ENCODE measurements around the gene TMOD2. TPM values are rescaled to one million over a fixed set of nuclear protein-coding genes. Genes with fewer than 3 reads are reported as not detected.
"Not testable (repeated sequence)": the region's sequence is repeated elsewhere in the genome, so short reads cannot be mapped to it uniquely, and the experiment has no call there.

The TMOD2 gene
- total RNA-seq, 8 experiments from 2014 or later, result 0.66 to 70.4 (median 28.9) TPM

- WGBS, 10 experiments, result 40 to 83% methylated on average over 2 to 3 of the region's 11 CpGs; no CpG with 5 or more reads in 8 of the 10 experiments
- ATAC-seq (replicated peaks in 6 of 8); in situ Hi-C loops (cut with MboI; ENCODE audit: low pct_unique_long_range_greater_than_20kb in 2 of 9, low sequenced_read_pairs in 9 of 9, unreplicated experiment in 9 of 9); H3K4me3 ChIP-seq; H3K27ac ChIP-seq; H3K4me1 ChIP-seq (replicated peaks in 1 of 2): not testable (repeated sequence)
Observed at GRCh38 chr15:51787130-51787529, 35.7 kb downstream of the TMOD2 start.

- H3K4me1 ChIP-seq (replicated peaks in 1 of 2); in situ Hi-C loops (cut with MboI; ENCODE audit: low pct_unique_long_range_greater_than_20kb in 2 of 9, low sequenced_read_pairs in 9 of 9, unreplicated experiment in 9 of 9); H3K27ac ChIP-seq; ATAC-seq (replicated peaks in 6 of 8); H3K4me3 ChIP-seq: not testable (repeated sequence)
- 82 to 100% (median 99%) methylated on average over 1 to 3 of the region's 4 CpGs; no CpG with 5 or more reads in 4 of the 10 experiments for WGBS, 10 experiments
Observed at GRCh38 chr15:51792474-51792873, 41.1 kb downstream of the TMOD2 start.

GRCh38 chr15:51793521-51794305, 42.3 kb downstream of the TMOD2 start:
- WGBS, 10 experiments, result 33 to 90% (median 50%) methylated on average over 1 to 4 of the region's 4 CpGs; no CpG with 5 or more reads in 1 of the 10 experiments

GRCh38 chr15:51796847-51797401, 45.5 kb downstream of the TMOD2 start:
- peak in 7 of 8 experiments; percentile 50 to 91 (median 70) for ATAC-seq (replicated peaks in 6 of 8)
- H3K4me1 ChIP-seq (replicated peaks in 1 of 2), result peaks cover 3 to 6% of the 10 kb centered on the region in 2 donors
- in situ Hi-C loops (cut with MboI; ENCODE audit: low pct_unique_long_range_greater_than_20kb in 2 of 9, low sequenced_read_pairs in 9 of 9, unreplicated experiment in 9 of 9), result no loop called here
- WGBS, 10 experiments, result 72 to 100% (median 82%) methylated on average over 2 to 10 of the region's 10 CpGs; no CpG with 5 or more reads in 1 of the 10 experiments
- H3K4me3 ChIP-seq, result no peak overlapping the region
- no peak overlapping the region for H3K27ac ChIP-seq

More at GRCh38 chr15:51793521-51794305, 42.3 kb downstream of the TMOD2 start:
- Histone ChIP-seq H3K4me1 (replicated peaks in 1 of 2) (peaks cover 1 to 3% of the 10 kb centered on the region in 2 donors), H3K27ac (no peak overlapping the region), H3K4me3 (no peak overlapping the region)
- in situ Hi-C loops (cut with MboI; ENCODE audit: low pct_unique_long_range_greater_than_20kb in 2 of 9, low sequenced_read_pairs in 9 of 9, unreplicated experiment in 9 of 9), result no loop called here
- ATAC-seq (replicated peaks in 6 of 8), result peak in 4 of 8 experiments; percentile 10 to 68 (median 40)

GRCh38 chr15:51798281-51798680, 46.9 kb downstream of the TMOD2 start:
- H3K27ac ChIP-seq, result no peak overlapping the region
- H3K4me1 ChIP-seq (replicated peaks in 1 of 2), result peaks cover 3 to 6% of the 10 kb centered on the region in 2 donors
- no peak overlapping the region for H3K4me3 ChIP-seq
- 100% methylated on average over 1 of the region's 1 CpG; no CpG with 5 or more reads in 4 of the 10 experiments for WGBS, 10 experiments
- in situ Hi-C loops (cut with MboI; ENCODE audit: low pct_unique_long_range_greater_than_20kb in 2 of 9, low sequenced_read_pairs in 9 of 9, unreplicated experiment in 9 of 9), result no loop called here
- no peak for ATAC-seq (replicated peaks in 6 of 8)

- H3K4me3 ChIP-seq, result no peak overlapping the region
- in situ Hi-C loops (cut with MboI; ENCODE audit: low pct_unique_long_range_greater_than_20kb in 2 of 9, low sequenced_read_pairs in 9 of 9, unreplicated experiment in 9 of 9), result no loop called here
- H3K4me1 ChIP-seq (replicated peaks in 1 of 2), result peaks cover 0 to 6% of the 10 kb centered on the region in 2 donors
- H3K27ac ChIP-seq, result no peak overlapping the region
- peak in 4 of 8 experiments; percentile 27 to 86 (median 48) for ATAC-seq (replicated peaks in 6 of 8)
- WGBS, 10 experiments, result 42 to 100% (median 78%) methylated on average over 1 to 6 of the region's 6 CpGs; no CpG with 5 or more reads in 2 of the 10 experiments
Observed at GRCh38 chr15:51799282-51800252, 48.2 kb downstream of the TMOD2 start.

GRCh38 chr15:51801391-51801835, 50.0 kb downstream of the TMOD2 start:
- Histone ChIP-seq H3K4me3 (no peak overlapping the region), H3K27ac (no peak overlapping the region), H3K4me1 (replicated peaks in 1 of 2) (peaks cover 0 to 6% of the 10 kb centered on the region in 2 donors)
- 17 to 54% (median 47%) methylated on average over 1 to 3 of the region's 3 CpGs; no CpG with 5 or more reads in 1 of the 10 experiments for WGBS, 10 experiments
- ATAC-seq (replicated peaks in 6 of 8), result peak in 3 of 8 experiments; percentile 53 to 68 (median 54)
- in situ Hi-C loops (cut with MboI; ENCODE audit: low pct_unique_long_range_greater_than_20kb in 2 of 9, low sequenced_read_pairs in 9 of 9, unreplicated experiment in 9 of 9), result no loop called here

DNA sequence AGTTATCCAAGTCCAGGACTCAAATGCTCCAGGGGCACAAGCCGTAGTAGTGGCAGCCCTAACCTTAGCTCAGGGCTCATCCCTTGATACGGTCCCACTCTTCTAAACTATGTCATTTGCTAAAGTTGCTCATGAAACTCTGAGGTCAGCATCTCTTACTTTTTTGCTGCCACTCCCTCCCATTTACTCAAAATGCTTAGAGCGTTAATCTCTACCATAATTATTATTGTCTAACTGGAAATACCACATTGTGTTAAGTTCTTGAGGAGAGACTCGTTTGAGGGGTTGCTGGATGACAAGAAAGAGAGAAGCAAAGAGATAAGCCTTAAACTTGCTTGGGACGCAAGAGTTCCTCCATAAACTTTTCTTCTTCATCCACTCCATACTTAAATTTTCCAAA, 51.2 kb downstream of the TMOD2 start:
- no peak for ATAC-seq (replicated peaks in 6 of 8)
- Histone ChIP-seq H3K4me1 (replicated peaks in 1 of 2) (peaks cover 0 to 6% of the 10 kb centered on the region in 2 donors), H3K27ac (no peak overlapping the region), H3K4me3 (no peak overlapping the region)
- in situ Hi-C loops (cut with MboI; ENCODE audit: low pct_unique_long_range_greater_than_20kb in 2 of 9, low sequenced_read_pairs in 9 of 9, unreplicated experiment in 9 of 9), result no loop called here
- 78 to 96% (median 91%) methylated on average over 2 to 5 of the region's 5 CpGs; no CpG with 5 or more reads in 2 of the 10 experiments for WGBS, 10 experiments

DNA sequence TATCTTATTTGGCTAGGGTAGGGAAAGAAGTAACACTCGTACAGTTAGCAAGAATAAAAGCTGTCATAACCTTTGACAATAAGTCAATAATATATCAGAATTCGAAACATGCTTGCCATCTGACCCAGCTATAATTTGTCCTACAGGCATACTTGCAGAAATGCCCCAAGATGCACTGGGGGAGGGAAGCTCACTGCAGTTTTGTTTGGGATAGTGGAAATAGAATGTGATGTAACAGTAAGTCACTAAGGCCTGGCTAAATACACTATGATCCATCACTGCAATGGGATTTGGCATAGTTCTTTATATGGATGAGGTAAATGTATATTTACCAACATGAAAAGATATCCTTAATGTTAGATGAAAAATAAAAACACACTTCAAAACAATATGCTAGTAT, 52.6 kb downstream of the TMOD2 start:
- WGBS, 10 experiments, result 76 to 100% (median 90%) methylated on average over 1 to 2 of the region's 2 CpGs; no CpG with 5 or more reads in 1 of the 10 experiments
- in situ Hi-C loops (cut with MboI; ENCODE audit: low pct_unique_long_range_greater_than_20kb in 2 of 9, low sequenced_read_pairs in 9 of 9, unreplicated experiment in 9 of 9), result no loop called here
- Histone ChIP-seq H3K4me1 (replicated peaks in 1 of 2) (peaks cover 0 to 2% of the 10 kb centered on the region in 2 donors), H3K4me3 (no peak overlapping the region), H3K27ac (no peak overlapping the region)
- peak in 1 of 8 experiments; percentile 32 for ATAC-seq (replicated peaks in 6 of 8)

GRCh38 chr15:51806123-51806522, 54.7 kb downstream of the TMOD2 start:
- in situ Hi-C loops (cut with MboI; ENCODE audit: low pct_unique_long_range_greater_than_20kb in 2 of 9, low sequenced_read_pairs in 9 of 9, unreplicated experiment in 9 of 9), result no loop called here
- Histone ChIP-seq H3K4me3 (no peak overlapping the region), H3K27ac (no peak overlapping the region), H3K4me1 (replicated peaks in 1 of 2) (no peaks in the 10 kb centered on the region)
- ATAC-seq (replicated peaks in 6 of 8), result no peak
- 42 to 100% (median 87%) methylated on average over 1 to 2 of the region's 2 CpGs; no CpG with 5 or more reads in 2 of the 10 experiments for WGBS, 10 experiments

DNA sequence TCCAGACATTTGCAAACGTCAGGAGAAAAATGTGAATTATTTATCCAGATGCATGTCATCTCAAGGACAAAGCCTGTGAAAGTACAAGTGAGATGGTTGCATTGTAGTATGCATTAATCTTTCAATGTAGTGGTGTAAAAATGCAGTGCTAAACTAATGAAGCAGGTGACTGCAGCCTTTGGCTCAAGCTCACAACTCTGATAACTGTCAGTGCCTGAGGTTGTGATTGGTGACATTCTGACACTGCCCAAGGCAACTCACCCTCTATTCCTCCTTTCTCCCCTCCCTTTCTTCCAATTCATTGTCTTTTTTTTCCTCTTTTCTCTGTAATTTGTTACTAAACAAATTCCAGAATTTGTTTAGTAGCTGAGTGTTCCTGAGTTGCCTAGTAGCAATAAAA, 58.1 kb downstream of the TMOD2 start:
- in situ Hi-C loops (cut with MboI; ENCODE audit: low pct_unique_long_range_greater_than_20kb in 2 of 9, low sequenced_read_pairs in 9 of 9, unreplicated experiment in 9 of 9), result no loop called here
- ATAC-seq (replicated peaks in 6 of 8), result no peak
- 50 to 86% (median 82%) methylated on average over 1 of the region's 1 CpG; no CpG with 5 or more reads in 2 of the 10 experiments for WGBS, 10 experiments
- Histone ChIP-seq H3K4me1 (replicated peaks in 1 of 2) (no peaks in the 10 kb centered on the region), H3K27ac (no peak overlapping the region), H3K4me3 (no peak overlapping the region)

- H3K4me3 ChIP-seq, result no peak overlapping the region
- in situ Hi-C loops (cut with MboI; ENCODE audit: low pct_unique_long_range_greater_than_20kb in 2 of 9, low sequenced_read_pairs in 9 of 9, unreplicated experiment in 9 of 9), result no loop called here
- H3K4me1 ChIP-seq (replicated peaks in 1 of 2), result no peaks in the 10 kb centered on the region
- ATAC-seq (replicated peaks in 6 of 8), result no peak
- H3K27ac ChIP-seq, result no peak overlapping the region
- 17 to 100% (median 81%) methylated on average over 1 to 2 of the region's 2 CpGs; no CpG with 5 or more reads in 2 of the 10 experiments for WGBS, 10 experiments
Observed at GRCh38 chr15:51812598-51812997, 61.2 kb downstream of the TMOD2 start.
